Fibroblast of pulmonary artery (primary cell): ENCODE data around the gene NEDD4L.

Experiments used
- DNase-seq: peaks from one replicate; pipeline ENCODE4 v3.0.0-alpha.2; 2010; ENCODE audit warnings: low read depth
- H3K4me3 ChIP-seq: replicated peaks from 2 replicates; pipeline ENCODE4 v1.5.1; 2011; ENCODE audit warnings: low read depth, mild to moderate bottlenecking, control low read depth, low read length, moderate library complexity
- CTCF ChIP-seq: IDR thresholded peaks from 2 replicates; pipeline ENCODE4 v1.5.1; 2011; ENCODE audit warnings: mild to moderate bottlenecking, control low read depth, low read length, inconsistent platforms; ENCODE audit errors: missing control alignments

NEDD4L gene

GRCh38 chr18:58362027-58362575 lies 318.1 kb downstream of the NEDD4L start:
- TF ChIP-seq CTCF, result no peak
- peak; percentile 98 for DNase-seq

GRCh38 chr18:58362829-58363271 lies 318.8 kb downstream of the NEDD4L start:
- no peak for TF ChIP-seq CTCF
- DNase-seq, result peak; percentile 17
- no peak overlapping the region for H3K4me3 ChIP-seq

More at GRCh38 chr18:58362027-58362575, 318.1 kb downstream of the NEDD4L start:
- H3K4me3 ChIP-seq, result peak overlapping the region; percentile 30

GRCh38 chr18:58363767-58364540 lies 319.9 kb downstream of the NEDD4L start:
- DNase-seq, result peak; percentile 39
- no peak for TF ChIP-seq CTCF
- no peak overlapping the region for H3K4me3 ChIP-seq

GRCh38 chr18:58364876-58365528 lies 321.0 kb downstream of the NEDD4L start:
- DNase-seq, result peak; percentile 11
- no peak for TF ChIP-seq CTCF
- no peak overlapping the region for H3K4me3 ChIP-seq

- H3K4me3 ChIP-seq, result no peak overlapping the region
- no peak for TF ChIP-seq CTCF
- no peak for DNase-seq
Observed at GRCh38 chr18:58367425-58368140, 323.6 kb downstream of the NEDD4L start.

GRCh38 chr18:58369616-58370015 lies 325.6 kb downstream of the NEDD4L start:
- no peak overlapping the region for H3K4me3 ChIP-seq
- TF ChIP-seq CTCF, result no peak
- no peak for DNase-seq
